GM21576 (cell line): ENCODE data around the gene FGA.
"Not testable (repeated sequence)": the region's sequence is repeated elsewhere in the genome, so short reads cannot be mapped to it uniquely, and the experiment has no call there.

ENCODE experiments used
- ATAC-seq: cut with Tn5 transposase; IDR thresholded peaks from one replicate; pipeline ENCODE4 v1.9.1; 2021; ENCODE audit warnings: mild to moderate bottlenecking, moderate library complexity; ENCODE audit not compliant: unreplicated experiment

The FGA gene

DNA sequence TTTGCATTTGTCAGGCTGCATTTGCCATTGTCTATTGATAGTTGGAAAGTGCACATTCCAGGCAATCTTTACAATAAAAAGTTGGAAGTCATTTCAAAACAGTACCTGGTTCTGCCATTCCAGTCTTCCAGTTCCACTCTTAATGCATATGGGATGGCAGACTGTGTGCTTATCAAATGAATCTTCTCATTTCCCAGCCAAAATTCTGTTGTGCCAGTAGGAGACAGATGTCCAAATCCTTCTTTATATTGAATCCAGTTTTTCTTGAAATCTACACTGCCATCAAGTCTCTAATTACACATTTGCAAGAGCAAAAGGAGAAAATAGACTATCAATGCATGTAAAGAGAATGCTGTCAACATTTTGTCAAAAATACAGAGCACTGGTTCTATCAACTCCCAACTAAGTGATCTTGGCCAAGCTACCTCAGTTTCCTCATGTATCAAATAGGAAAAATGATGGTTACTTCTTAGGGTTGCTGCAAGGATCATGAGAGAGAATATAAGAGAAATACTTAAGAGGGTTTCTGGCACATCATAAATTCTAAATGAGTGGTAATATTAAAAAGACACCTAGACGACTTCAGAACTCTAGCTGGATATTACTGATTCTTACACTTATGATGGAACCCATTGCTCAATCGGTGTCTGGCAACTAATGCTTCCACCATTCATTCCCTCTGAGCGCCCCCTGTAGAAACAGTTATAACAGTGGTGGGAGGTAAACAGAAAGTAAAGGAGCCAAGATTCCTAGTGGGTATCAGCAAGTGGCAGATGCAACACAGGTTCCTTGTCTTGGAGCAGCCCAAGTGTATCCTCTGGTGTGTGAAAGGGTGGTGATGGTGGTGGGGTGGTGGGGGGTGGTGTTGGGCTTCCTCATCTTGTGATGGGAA is 18.1 kb upstream of the FGA start:
- ATAC-seq: no peak

DNA sequence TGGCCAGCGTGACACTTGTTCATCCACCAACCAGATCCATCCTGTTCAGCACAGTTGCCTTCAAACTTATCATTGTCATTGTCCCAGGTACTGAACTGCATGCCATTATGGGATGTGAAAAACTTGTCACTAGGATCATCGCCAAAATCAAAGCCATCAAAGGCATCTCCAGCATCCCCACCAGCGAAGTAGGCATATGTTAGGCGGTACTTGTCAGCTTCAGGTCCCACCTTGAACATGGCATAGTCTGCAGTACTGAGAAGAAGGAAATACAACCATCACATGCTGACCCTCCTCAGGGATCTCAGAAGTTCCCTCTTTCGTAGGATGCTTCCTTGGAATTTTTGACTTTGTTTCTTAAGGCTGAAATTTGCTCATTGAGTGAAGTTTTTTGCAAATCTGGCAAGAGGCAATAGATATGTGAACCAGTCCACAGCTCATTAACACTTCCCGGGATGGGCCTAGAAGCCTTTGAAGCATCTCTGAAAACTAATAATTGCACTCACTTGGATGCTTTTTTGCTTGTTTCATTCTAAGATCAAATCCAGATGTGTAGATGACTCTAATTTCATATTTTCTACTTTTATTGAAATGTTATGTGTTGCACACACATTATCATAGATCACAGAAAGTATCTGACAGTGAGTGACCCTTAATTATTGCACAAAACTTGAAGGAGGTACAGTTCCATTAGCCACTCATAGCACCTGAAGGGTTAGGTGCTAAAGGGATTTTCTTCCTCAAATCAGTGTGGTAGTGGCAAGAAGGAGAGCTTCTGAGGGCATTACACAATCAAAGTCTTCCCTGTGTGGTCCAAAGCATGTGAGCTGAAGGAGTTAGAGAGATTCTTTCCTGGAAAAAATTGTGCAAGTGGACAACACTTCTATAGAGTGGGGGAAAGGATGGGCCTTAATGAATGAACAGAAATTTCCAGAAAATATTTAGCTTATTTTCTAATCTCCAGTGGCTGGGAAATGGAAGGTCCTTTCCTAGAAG is 16.5 kb upstream of the FGA start:
- ATAC-seq: no peak

DNA sequence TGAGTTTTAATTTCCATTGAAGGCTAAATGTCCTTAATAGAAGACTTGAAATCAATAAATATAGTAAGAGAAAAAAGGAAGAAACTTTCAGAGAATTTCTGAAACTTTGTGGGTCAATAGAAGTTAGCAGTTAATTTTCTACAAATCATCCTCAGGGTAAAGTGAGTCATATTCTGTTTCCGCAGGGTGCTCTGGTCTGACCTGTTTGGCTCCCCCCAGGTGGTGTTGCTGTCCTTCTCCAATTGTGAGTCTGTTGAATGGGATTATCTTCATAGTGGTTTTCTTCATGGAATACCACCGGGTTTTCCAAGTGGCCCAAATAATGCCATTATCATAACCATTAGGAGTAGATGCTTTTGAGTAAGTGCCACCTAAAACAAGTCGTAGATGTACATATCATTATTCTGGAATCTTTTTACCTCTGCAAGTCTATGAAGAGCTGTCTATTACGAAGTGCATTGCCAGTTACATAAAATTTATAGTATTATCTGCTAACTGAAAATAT is 14.2 kb upstream of the FGA start:
- no peak for ATAC-seq

DNA sequence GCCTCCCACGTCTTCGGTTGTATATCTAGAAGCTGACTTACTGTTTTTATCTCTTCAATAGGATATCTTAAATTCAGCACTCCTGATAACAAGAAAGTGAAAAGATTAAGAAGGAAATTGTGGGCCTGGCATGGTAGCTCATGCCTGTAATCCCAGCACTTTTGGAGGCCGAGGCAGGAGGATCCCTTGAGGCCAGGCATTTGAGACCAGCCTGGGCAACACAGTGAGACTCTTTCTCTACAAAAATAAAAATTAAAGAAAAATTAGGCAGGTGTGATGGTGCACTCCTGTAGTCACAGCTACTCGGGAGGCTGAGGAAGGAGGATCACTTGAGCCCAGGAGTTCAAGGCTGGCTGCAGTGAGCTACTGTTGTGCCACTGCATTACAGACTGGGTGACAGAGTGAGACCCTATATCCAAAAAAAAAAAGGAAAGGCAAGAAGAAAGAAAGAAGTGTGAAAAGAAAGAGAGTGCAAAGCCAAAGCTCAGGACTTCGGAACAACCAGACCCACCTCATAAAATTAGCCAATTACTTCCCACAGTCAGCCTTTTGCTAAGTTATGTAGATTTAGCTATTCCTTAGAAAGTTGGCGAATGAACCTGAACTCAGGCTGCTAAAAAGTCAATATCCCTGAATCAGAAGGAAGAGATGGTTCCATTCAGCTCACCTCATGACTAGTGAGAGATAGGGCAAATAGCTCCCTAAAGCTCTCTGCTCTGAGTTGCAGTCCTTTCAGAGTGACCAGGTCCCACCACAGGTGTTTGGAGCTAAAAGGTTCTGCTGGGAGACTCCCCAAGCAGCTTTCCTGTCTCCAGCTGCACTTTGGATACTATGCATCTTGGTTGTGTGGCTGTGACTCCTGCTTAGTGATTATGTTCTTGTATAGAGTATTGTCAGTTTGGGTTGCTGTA is 12.7 kb upstream of the FGA start:
- ATAC-seq: no peak

DNA sequence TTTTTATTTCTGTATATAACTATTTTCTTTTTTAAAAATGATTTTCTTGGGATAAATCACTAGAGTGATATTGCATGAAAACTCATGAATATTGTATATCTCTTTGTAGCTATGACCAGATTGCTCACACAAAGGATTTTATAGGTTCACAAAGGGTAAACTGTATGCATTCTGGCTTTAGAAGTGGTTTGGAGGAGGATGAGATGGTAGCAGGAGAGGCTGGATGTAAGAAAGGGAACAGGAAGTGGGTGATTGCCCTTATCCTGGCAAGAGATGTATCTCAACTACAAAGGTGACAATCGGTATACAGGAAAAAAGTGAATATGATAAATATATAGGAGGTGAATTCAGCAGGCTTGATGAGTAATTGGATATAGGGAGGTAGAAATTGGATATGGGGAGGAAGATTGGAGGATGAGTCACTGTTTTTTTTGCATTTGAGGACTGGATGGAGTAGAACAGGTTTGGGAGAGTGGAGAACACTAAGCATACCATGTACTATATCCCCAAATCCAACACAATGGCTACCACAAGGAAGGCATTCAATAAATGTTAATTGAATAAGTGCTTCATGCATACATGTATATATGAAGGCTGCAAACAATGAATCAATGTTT is 12.0 kb upstream of the FGA start:
- no peak for ATAC-seq

DNA sequence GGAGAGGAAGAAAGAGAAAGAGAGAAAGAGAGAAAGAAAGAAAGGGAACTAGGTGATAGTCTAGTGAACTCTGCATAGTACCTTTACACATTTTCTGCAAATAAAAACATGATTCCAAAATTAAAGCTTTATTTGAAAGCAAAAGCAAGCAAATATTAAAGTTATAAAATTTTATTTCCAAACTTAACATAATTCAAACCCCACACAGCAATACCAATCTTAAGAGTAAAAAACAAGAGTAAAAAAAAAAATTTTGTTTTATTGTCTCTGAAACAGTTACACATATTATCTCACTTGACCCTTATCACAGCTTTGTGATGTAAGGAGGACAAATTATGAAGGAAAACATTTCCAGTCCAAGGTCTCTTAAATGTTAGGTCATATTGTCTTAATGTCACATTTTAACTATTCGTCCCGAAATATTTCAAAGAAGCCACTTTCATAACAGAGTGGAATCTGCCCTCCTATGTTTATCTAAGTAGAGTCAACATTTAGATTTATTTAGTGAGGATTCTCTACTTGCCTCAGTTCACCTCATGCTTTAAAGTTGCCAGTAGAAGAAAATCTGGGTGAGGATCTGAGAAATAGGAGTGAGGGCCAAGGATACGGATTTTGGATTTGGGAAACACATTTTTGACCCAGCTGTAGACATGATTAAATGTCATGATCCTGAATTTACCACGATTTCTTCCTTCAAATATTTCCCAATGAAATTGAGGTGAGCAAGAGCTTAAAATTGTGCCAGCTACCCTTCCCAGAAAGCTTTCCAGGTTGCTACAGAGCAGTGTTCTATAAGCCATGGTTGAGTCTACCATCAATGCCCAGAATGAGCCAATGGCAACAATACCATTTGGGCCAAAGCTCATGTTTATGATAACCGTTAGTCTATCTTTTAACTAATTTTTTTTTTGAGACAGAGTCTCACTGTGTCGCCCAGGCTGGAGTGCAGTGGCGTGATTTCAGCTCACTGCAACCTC is 7.5 kb upstream of the FGA start:
- ATAC-seq: no peak

DNA sequence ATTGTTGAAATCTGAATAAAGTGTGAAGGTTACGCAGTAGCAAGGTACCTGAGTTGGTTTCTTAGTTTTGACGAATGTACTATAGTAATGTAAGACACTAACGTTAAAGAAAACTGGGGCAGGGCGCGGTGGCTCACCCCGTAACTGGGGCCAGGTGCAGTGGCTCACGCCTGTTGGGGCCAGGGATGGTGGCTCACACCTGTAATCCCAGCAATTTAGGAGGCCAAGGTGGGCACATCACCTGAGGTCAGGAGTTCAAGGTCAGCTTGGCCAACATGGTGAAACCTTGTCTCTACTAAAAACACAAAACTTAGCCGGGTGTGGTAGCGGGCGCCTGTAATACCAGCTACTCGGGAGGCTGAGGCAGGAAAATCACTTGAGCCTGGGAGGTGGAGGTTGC is 6.7 kb upstream of the FGA start:
- ATAC-seq: not testable (repeated sequence)

DNA sequence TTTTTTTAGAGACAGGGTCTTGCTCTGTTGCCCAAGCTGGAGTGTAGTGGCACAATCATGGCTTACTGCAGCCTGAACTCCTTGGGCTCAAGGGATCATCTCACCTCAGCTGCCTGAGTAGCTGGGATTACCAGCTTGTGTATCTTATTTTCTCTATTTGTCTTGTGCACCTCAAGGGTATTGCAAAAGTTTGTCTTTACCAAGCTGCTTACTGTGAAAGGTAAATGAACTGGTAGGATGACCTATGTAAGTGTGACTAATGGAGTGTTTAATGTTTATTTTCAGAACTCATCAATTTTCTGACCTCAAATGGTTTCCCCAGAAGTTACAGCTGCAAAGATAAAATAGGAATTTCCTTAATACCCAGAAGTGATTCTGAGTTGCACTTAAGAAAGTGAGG is 5.3 kb upstream of the FGA start:
- no peak for ATAC-seq

DNA sequence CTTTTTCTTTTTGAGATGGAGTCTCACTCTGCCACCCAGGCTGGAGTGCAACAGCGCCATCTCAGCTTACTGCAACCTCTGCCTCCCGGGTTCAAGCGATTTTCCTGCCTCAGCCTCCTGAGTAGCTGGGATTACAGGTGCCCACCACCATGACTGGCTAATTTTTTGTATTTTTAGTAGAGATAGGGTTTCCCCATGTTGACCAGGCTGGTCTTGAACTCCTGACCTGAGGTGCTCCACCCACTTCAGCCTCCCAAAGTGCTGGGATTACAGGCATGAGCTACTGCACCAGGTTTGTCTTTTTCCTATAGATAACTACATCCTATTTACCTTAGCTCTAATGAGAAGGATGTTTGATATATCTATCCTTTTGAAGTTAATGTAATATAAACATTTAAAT is 3.8 kb upstream of the FGA start:
- ATAC-seq: not testable (repeated sequence)

DNA sequence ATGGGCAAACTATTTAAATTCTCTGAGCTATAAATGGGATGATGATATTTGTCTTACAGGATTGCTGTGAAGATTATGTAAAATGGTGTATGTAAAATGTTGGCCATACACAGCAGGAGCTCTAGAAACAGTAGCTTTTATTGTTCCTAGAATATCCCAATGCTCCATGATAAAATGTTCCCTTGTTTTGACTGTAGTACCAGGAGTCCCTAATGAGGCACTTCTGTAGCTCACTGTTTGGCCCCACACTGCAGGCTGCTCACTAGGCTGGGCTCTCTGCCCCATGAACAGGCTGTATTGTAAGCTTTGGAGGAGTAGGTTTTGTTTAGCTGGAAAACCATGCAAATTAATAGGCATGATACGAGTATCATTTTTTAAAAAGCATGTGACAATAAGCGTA is 3.3 kb upstream of the FGA start:
- ATAC-seq: no peak

DNA sequence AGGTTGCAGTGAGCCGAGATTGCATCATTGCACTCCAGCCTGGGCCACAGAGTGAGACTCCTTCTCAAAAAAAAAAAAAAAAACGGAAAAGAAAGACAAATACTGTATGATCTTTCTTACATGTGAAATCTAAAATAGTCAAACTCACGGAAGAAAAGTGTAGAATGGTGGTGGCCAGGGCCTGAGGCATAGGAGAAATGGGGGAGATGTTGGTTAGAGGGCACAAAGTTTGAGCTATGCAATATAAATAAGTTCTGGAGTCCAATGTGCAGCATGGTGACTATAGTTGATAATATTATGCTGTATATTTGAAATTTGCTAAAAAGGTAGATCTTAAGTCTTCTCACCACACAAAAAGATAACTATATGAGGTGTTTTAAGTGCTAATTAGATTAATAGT is 1.3 kb upstream of the FGA start:
- ATAC-seq: no peak

DNA sequence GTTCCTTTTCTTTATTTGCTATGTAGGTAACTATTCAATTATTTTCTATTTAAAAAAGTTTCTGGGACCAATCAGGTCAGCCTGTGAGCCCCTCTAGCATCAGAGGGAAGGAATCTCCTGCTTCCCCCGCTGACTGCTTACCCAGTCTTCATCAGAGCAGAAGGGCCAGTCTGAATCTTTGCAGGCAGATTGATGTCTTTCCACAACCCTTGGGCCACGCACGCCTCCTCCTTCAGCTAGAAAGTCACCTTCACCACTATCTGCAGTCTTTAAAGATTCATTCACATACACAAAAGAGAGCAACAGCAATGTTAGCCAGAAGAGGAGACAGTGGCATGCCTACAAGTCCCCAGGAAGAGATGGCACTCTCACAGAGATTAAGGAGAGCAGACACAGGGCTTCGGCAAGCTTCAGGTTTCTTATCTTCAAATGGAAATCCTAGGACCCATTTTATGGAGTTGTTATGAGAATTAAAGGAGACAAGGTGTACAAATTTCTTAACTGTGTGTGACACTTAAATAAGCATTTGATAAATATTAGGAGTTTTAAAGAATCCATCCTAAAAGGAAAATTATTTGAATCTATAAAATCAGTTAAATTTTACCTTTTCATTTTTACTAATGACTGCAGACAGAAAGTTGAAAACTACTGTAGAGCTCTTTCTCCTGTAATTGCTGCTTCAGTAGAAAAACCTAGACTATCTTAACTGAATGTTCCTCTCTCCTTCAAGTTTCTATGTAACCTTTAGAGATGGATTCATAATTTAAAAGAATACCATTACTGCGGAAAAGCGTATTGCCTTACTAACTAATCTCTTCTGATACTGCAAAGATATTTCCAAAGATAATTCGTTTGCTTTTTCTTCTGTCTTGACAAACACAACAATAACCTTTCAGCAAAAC is 995 bp downstream of the FGA start:
- no peak for ATAC-seq

DNA sequence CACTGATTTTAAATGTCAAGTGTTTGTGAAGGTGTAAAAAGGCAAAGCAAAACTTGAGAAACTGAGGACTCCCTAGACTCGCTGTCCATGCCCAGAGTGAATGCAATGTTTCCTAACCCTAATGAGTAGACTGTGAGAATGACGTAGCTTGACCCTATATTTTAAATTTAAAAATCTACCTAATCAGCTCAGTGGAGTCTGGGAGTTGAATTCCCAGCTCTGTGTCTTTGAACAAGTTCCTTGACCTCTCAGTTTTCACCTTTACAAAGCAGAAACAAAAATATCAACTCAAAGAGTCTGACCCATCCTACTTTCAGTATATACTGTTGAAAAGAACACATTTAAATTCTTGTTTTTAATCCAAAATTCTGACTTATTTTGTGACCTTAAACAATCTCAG is 2.3 kb downstream of the FGA start:
- ATAC-seq: no peak

DNA sequence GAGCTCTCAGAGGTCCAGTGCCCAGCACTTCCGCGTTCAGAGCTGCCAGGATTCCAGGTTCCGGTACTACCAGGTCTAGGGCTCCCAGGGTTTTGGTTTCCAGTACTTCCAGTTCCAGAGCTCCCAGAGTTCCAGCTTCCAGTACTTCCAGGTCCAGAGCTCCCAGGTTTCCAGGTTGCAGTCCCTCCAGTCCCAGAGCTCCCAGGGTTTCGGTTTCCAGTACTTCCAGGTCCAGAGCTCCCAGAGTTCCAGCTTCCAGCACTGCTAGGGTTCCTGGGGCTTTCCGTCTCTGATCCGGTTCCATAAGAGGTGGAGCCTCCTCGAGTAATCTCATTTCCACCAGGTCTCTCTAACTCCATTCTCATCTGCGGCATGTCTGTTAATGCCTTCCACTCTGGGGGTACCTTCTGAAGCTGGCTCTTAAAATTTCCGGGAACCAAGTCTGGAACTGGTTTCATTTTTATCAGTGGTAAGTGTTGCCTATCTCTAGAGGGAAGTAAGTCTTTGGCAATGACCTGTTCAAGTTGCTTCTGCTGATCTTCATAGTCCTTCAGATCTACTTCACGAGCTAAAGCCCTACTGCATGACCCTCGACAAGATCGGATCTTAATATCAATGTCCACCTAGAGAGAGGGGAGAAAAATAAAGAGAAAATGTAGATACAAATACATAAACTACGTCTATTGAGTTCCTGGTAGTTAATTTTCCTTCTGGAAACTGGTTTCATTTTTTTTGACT is 4.1 kb downstream of the FGA start:
- ATAC-seq: no peak

DNA sequence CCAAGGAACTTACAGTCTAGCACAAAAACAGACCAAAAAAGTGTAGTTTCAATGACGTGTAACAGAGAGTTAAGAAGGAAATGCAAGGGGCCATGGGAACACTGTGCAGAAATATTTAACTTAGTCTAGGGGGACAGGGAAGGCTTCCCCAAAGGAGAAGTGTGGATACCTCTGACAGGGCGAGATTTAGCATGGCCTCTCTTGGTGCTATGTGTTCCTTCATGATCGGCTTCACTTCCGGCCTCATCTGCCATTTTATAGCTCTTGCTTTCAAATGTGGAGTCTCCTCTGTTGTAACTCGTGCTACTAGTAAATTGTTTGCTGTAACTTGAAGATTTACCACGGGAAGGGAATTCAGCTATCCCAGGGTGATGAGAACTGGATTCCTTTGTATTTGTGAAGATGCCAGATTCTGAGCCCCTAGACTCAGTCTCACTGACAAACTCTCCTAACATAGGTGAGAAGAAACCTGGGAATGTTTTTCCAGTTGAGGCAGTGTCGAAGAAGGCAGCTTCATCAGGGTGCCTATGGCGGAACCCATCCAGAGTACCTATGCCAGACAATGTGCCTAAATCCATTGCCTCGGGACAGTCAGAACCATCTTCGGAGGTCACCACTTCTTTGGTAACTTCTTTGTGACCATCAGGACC is 5.0 kb downstream of the FGA start:
- no peak for ATAC-seq

DNA sequence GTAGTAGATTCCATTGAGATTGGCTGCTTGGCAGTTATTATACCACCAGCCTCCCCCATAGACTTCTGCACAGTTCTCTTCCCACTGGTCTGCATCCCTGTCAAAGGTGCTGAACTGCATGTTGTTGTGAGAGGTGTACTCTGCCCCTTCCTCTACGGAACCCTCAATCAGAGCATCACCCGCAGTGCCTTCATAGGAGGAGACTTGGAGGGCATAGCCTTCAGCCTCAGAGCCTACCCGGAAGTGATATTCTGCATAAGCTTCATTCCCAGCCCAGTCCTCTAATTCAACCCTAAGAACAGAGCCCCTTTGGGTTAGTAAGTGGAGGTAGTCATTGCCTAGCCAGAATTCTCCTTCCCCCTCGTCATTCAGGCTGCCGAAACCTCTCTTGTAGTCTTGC is 6.3 kb downstream of the FGA start:
- ATAC-seq: no peak

DNA sequence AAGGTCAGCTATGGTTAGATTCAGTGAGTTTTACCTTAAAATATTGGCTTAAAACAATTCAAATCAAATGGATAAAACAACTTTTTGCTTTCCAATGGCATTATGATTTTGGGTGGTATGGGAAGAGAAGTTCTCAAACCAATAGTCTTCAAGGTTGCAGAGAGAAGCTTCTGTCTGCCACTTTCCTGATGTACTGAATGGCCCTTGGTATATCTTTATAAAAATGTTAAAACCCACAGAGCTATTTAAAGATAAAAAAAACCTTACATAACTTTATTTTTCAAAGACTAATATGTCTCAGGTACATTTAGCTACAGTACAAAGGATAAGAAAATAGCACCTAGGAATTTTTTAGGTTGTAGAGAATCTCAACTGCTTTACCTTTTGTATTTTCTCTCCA is 6.9 kb downstream of the FGA start:
- ATAC-seq: no peak
